NCI-H187 (cell line): ENCODE results near the gene MUC4.
"Not testable (repeated sequence)": the region's sequence is repeated elsewhere in the genome, so short reads cannot be mapped to it uniquely, and the experiment has no call there.

ENCODE experiments used
- DNase-seq, 2 experiments: peaks; one replicate each; lab custom pipeline; 2025; lab: John Stamatoyannopoulos, UW

MUC4 gene

GRCh38 chr3:195788711-195789581, 22.8 kb downstream of the MUC4 start:
- DNase-seq, result no peak

GRCh38 chr3:195785781-195786405, 25.8 kb downstream of the MUC4 start:
- DNase-seq, result not testable (repeated sequence)

GRCh38 chr3:195784031-195784430, 27.7 kb downstream of the MUC4 start:
- DNase-seq, result not testable (repeated sequence)

GRCh38 chr3:195781236-195781635, 30.5 kb downstream of the MUC4 start:
- DNase-seq, result not testable (repeated sequence)

GRCh38 chr3:195777975-195778374, 33.8 kb downstream of the MUC4 start:
- DNase-seq, result no peak

- no peak for DNase-seq
These were observed 36.8 kb downstream of the MUC4 start for GRCh38 chr3:195774917-195775316.

- DNase-seq, result no peak
These were observed 37.7 kb downstream of the MUC4 start for GRCh38 chr3:195773956-195774537.

- no peak for DNase-seq
These were observed 40.0 kb downstream of the MUC4 start for GRCh38 chr3:195771646-195772300.

- DNase-seq, result not testable (repeated sequence)
These were observed 40.7 kb downstream of the MUC4 start for GRCh38 chr3:195770841-195771645.

GRCh38 chr3:195770081-195770840, 41.5 kb downstream of the MUC4 start:
- no peak for DNase-seq

- no peak for DNase-seq
These were observed 42.2 kb downstream of the MUC4 start for GRCh38 chr3:195769551-195769950.

GRCh38 chr3:195768831-195769303, 42.9 kb downstream of the MUC4 start:
- DNase-seq, result no peak

GRCh38 chr3:195768414-195768813, 43.3 kb downstream of the MUC4 start:
- no peak for DNase-seq

GRCh38 chr3:195767792-195768191, 43.9 kb downstream of the MUC4 start:
- no peak for DNase-seq

GRCh38 chr3:195766671-195767070, 45.1 kb downstream of the MUC4 start:
- DNase-seq, result no peak

- no peak for DNase-seq
These were observed 46.6 kb downstream of the MUC4 start for GRCh38 chr3:195764961-195765706.

GRCh38 chr3:195763843-195764825, 47.6 kb downstream of the MUC4 start:
- DNase-seq, result no peak

- DNase-seq, result no peak
These were observed 48.5 kb downstream of the MUC4 start for GRCh38 chr3:195763076-195763830.
